Measurements from ENCODE around the gene PRDM16. TPM values are rescaled to one million over a fixed set of nuclear protein-coding genes. Genes with fewer than 3 reads are reported as not detected.

PRDM16 gene
- total and polyA plus RNA-seq, 2 of the 8 experiments (the other 6 are each of a cell fraction or from before 2014, with no cell fraction given) = 0.39 to 0.43 TPM

DNA sequence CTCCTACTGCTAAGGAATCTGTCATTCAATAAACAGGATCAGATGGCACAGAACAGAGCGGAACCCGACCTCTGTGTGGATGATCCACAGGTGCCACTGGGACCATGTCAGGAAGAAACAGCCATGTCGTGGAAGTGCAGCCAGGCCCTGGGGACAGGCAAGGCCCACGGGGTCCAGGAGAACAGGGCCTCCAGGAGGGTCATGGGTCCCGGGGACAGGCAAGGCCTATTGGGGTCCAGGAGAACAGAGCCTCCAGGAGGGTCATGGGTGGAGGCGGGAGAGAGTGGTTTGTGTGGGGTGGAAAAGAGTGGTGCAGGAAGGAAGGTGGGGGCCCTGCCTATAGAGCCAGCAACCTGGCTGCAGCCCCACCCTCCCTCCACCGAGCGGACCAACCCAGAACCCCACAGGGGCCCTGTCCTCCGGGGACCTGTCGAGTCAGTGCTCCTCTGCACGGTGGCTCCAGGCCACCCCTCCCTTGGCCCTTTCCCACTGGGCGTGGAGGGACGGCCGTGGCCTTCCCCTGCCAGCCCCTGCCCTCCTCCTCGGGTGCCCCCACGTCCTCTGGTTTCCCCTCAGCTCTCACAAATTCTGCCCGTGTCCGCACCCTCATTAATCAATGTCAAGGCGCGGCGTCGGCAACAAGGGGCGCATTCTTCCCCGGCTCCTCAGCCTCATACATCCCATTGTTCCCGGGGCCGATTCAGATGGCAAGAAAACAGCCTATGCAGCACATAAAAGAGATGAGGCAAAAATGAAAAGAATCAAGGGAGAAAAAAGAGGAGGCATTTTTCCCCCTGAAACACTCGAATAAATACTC is 146.4 kb downstream of the PRDM16 start (continued):
- TF ChIP-seq, protein P1, sequence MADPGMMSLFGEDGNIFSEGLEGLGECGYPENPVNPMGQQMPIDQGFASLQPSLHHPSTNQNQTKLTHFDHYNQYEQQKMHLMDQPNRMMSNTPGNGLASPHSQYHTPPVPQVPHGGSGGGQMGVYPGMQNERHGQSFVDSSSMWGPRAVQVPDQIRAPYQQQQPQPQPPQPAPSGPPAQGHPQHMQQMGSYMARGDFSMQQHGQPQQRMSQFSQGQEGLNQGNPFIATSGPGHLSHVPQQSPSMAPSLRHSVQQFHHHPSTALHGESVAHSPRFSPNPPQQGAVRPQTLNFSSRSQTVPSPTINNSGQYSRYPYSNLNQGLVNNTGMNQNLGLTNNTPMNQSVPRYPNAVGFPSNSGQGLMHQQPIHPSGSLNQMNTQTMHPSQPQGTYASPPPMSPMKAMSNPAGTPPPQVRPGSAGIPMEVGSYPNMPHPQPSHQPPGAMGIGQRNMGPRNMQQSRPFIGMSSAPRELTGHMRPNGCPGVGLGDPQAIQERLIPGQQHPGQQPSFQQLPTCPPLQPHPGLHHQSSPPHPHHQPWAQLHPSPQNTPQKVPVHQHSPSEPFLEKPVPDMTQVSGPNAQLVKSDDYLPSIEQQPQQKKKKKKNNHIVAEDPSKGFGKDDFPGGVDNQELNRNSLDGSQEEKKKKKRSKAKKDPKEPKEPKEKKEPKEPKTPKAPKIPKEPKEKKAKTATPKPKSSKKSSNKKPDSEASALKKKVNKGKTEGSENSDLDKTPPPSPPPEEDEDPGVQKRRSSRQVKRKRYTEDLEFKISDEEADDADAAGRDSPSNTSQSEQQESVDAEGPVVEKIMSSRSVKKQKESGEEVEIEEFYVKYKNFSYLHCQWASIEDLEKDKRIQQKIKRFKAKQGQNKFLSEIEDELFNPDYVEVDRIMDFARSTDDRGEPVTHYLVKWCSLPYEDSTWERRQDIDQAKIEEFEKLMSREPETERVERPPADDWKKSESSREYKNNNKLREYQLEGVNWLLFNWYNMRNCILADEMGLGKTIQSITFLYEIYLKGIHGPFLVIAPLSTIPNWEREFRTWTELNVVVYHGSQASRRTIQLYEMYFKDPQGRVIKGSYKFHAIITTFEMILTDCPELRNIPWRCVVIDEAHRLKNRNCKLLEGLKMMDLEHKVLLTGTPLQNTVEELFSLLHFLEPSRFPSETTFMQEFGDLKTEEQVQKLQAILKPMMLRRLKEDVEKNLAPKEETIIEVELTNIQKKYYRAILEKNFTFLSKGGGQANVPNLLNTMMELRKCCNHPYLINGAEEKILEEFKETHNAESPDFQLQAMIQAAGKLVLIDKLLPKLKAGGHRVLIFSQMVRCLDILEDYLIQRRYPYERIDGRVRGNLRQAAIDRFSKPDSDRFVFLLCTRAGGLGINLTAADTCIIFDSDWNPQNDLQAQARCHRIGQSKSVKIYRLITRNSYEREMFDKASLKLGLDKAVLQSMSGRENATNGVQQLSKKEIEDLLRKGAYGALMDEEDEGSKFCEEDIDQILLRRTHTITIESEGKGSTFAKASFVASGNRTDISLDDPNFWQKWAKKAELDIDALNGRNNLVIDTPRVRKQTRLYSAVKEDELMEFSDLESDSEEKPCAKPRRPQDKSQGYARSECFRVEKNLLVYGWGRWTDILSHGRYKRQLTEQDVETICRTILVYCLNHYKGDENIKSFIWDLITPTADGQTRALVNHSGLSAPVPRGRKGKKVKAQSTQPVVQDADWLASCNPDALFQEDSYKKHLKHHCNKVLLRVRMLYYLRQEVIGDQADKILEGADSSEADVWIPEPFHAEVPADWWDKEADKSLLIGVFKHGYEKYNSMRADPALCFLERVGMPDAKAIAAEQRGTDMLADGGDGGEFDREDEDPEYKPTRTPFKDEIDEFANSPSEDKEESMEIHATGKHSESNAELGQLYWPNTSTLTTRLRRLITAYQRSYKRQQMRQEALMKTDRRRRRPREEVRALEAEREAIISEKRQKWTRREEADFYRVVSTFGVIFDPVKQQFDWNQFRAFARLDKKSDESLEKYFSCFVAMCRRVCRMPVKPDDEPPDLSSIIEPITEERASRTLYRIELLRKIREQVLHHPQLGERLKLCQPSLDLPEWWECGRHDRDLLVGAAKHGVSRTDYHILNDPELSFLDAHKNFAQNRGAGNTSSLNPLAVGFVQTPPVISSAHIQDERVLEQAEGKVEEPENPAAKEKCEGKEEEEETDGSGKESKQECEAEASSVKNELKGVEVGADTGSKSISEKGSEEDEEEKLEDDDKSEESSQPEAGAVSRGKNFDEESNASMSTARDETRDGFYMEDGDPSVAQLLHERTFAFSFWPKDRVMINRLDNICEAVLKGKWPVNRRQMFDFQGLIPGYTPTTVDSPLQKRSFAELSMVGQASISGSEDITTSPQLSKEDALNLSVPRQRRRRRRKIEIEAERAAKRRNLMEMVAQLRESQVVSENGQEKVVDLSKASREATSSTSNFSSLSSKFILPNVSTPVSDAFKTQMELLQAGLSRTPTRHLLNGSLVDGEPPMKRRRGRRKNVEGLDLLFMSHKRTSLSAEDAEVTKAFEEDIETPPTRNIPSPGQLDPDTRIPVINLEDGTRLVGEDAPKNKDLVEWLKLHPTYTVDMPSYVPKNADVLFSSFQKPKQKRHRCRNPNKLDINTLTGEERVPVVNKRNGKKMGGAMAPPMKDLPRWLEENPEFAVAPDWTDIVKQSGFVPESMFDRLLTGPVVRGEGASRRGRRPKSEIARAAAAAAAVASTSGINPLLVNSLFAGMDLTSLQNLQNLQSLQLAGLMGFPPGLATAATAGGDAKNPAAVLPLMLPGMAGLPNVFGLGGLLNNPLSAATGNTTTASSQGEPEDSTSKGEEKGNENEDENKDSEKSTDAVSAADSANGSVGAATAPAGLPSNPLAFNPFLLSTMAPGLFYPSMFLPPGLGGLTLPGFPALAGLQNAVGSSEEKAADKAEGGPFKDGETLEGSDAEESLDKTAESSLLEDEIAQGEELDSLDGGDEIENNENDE (IDR thresholded peaks at IDR 0.05; ENCODE audit: insufficient replicate concordance, low read length) = no peak
- TF ChIP-seq NRF1 (IDR thresholded peaks at IDR 0.05; ENCODE audit: low read depth, low read length) (no peak), TAF1 (IDR thresholded peaks at IDR 0.05; ENCODE audit: low read depth, low read length) (no peak), PHF8 (conservative IDR thresholded peaks at IDR 0.05; ENCODE audit: low read depth, low read length) (no peak), POLR2AphosphoS5 (IDR thresholded peaks at IDR 0.05; ENCODE audit: low read depth, low read length) (no peak), EGR1 (IDR thresholded peaks at IDR 0.05; ENCODE audit: borderline replicate concordance, low read depth, low read length) (no peak), MAFK (IDR thresholded peaks at IDR 0.05; ENCODE audit: low read depth, low read length) (no peak)

All from H1 (cell line).